Measurements from ENCODE around the gene PRKAR2B. TPM values are rescaled to one million over a fixed set of nuclear protein-coding genes. Genes with fewer than 3 reads are reported as not detected.

The PRKAR2B gene
- total RNA-seq, 4 donors from 2014 or later, result 7.1 to 22.8 (median 12.9) TPM

DNA sequence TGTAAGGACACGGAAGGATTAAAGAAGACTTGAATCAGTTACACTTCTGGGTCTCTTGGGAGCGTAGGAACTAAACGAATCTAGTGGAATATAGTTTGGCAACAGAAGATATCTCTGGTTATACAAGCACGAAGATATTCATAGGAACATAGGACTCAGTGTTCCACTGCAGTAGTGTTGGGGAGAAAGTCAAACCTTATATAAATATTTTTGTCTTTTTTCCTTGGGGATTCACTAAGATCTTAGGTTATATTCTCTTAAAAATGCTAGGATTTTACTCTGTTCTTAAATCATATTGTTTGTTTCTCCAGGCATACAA lies 21.4 kb downstream of the PRKAR2B start:
- TF ChIP-seq POLR2A (IDR thresholded peaks at IDR 0.05), result no peak
- no peak for TF ChIP-seq EP300 (IDR thresholded peaks at IDR 0.05; ENCODE audit: low read depth)
- TF ChIP-seq POLR2AphosphoS5 (IDR thresholded peaks at IDR 0.05), result no peak
- TF ChIP-seq, protein P1, sequence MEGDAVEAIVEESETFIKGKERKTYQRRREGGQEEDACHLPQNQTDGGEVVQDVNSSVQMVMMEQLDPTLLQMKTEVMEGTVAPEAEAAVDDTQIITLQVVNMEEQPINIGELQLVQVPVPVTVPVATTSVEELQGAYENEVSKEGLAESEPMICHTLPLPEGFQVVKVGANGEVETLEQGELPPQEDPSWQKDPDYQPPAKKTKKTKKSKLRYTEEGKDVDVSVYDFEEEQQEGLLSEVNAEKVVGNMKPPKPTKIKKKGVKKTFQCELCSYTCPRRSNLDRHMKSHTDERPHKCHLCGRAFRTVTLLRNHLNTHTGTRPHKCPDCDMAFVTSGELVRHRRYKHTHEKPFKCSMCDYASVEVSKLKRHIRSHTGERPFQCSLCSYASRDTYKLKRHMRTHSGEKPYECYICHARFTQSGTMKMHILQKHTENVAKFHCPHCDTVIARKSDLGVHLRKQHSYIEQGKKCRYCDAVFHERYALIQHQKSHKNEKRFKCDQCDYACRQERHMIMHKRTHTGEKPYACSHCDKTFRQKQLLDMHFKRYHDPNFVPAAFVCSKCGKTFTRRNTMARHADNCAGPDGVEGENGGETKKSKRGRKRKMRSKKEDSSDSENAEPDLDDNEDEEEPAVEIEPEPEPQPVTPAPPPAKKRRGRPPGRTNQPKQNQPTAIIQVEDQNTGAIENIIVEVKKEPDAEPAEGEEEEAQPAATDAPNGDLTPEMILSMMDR (IDR thresholded peaks at IDR 0.05), result no peak
- H3K36me3 ChIP-seq, result no peaks in the 10 kb centered on the region
- no peak overlapping the region for H3K4me3 ChIP-seq
- in situ Hi-C loops (cut with MboI; ENCODE audit: low pct_ligation_motif_present in 1 of 4, low pct_unique_long_range_greater_than_20kb in 1 of 4, low sequenced_read_pairs in 3 of 4) (no loop called here), intact Hi-C loops (cut with DNase I; ENCODE audit: low total_unique reads) (no loop called here)
- H3K4me1 ChIP-seq, result peaks cover 0 to 12% (median 0%) of the 10 kb centered on the region in 4 donors
- peak overlapping the region in 2 of 4 donors; percentile 28 to 51 for H3K27ac ChIP-seq
- whole genome bisulfite sequencing, 2 donors (ENCODE audit: low coverage in 1 of 2), result 62 to 85% methylated on average over 3 to 4 of the region's 4 CpGs
- H3K9me3 ChIP-seq, result no peaks in the 10 kb centered on the region
- no peak for DNase-seq
- H3K27me3 ChIP-seq, result no peaks in the 10 kb centered on the region

DNA sequence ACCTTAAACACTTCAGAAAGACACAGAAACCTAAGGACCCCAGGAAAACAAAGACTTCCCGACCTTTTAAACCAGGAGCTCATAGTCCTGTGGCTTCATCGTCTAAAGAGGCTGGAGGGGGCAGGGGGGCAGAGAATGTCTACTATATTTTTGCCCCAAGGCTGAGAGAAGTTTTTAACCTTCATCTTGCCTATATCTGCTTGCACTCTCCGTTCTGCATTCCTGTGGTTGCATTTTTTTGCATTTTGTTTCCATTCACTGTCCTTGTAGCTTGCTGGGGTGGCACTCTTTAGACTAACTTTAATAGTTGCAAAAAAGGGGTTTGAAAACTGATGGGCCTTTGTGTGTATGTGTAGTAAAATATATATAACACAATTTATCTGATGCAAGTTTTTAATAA lies 23.7 kb downstream of the PRKAR2B start:
- DNase-seq, result no peak
- in situ Hi-C loops (cut with MboI; ENCODE audit: low pct_ligation_motif_present in 1 of 4, low pct_unique_long_range_greater_than_20kb in 1 of 4, low sequenced_read_pairs in 3 of 4), result no loop called here
- WGBS, 2 donors (ENCODE audit: low coverage in 1 of 2), result 77 to 78% methylated on average over 3 of the region's 3 CpGs
- intact Hi-C loops (cut with DNase I; ENCODE audit: low total_unique reads), result no loop called here
- no peaks in the 10 kb centered on the region for H3K36me3 ChIP-seq
- no peaks in the 10 kb centered on the region for H3K27me3 ChIP-seq
- no peak overlapping the region for H3K4me3 ChIP-seq
- no peak overlapping the region for H3K27ac ChIP-seq
- peaks cover 0 to 12% (median 0%) of the 10 kb centered on the region in 4 donors for H3K4me1 ChIP-seq
- H3K9me3 ChIP-seq, result no peaks in the 10 kb centered on the region
- TF ChIP-seq, protein P1 (IDR thresholded peaks at IDR 0.05), result no peak
- no peak for TF ChIP-seq POLR2AphosphoS5 (IDR thresholded peaks at IDR 0.05)
- no peak for TF ChIP-seq POLR2A (IDR thresholded peaks at IDR 0.05)
- TF ChIP-seq EP300 (IDR thresholded peaks at IDR 0.05; ENCODE audit: low read depth), result no peak

DNA sequence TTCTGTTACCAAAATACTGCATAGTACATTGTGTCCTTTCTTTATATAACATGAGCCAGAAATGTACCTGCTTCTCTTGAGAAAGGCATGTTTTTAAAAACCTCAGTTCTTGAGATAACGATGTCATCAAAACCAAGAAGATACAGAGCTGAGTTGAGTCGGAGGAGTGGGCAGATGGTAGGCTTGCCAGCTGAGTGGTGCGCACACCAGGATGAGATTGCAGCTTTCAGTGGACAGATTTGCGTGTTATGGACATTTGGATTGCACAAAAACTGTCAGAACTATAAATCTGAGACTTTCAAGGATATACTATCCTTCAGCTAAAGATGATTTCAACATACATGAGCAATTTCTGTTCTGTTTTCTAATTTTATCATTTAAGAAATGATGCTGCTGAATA lies 25.0 kb downstream of the PRKAR2B start:
- Histone ChIP-seq H3K9me3 (no peaks in the 10 kb centered on the region), H3K4me1 (peaks cover 0 to 9% (median 0%) of the 10 kb centered on the region in 4 donors), H3K4me3 (no peak overlapping the region), H3K27ac (no peak overlapping the region), H3K27me3 (no peaks in the 10 kb centered on the region), H3K36me3 (no peaks in the 10 kb centered on the region)
- in situ Hi-C loops (cut with MboI; ENCODE audit: low pct_ligation_motif_present in 1 of 4, low pct_unique_long_range_greater_than_20kb in 1 of 4, low sequenced_read_pairs in 3 of 4) (no loop called here), intact Hi-C loops (cut with DNase I; ENCODE audit: low total_unique reads) (no loop called here)
- TF ChIP-seq POLR2A (IDR thresholded peaks at IDR 0.05) (no peak), POLR2AphosphoS5 (IDR thresholded peaks at IDR 0.05) (no peak), EP300 (IDR thresholded peaks at IDR 0.05; ENCODE audit: low read depth) (no peak)
- TF ChIP-seq, protein P1 (IDR thresholded peaks at IDR 0.05), result no peak
- DNase-seq, result no peak
- WGBS, 2 donors (ENCODE audit: low coverage in 1 of 2), result 80% methylated on average over 4 of the region's 4 CpGs; no CpG with 5 or more reads in 1 of the 2 donors

DNA sequence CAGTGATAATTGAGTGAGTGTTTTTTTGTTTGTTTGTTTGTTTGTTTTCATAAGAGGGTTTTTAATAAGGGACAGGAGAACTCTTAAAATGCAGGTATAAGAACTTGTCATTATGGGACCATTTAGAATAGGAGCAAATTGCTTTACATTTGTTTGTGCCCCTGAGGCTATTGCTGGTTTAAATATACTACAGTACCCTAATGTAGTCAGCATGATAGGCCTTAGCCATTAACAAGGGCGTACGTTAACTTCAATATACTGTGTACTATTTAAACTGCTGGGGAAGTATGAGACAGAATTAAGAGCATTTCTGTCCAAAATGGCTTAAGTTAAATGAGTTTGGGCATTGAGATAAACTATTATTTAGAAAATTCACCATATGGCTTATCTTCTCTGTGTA lies 26.2 kb downstream of the PRKAR2B start:
- no peak for TF ChIP-seq POLR2A (IDR thresholded peaks at IDR 0.05)
- no peak for TF ChIP-seq POLR2AphosphoS5 (IDR thresholded peaks at IDR 0.05)
- no peak for TF ChIP-seq EP300 (IDR thresholded peaks at IDR 0.05; ENCODE audit: low read depth)
- TF ChIP-seq, protein P1 (IDR thresholded peaks at IDR 0.05), result no peak
- intact Hi-C loops (cut with DNase I; ENCODE audit: low total_unique reads) (no loop called here), in situ Hi-C loops (cut with MboI; ENCODE audit: low pct_ligation_motif_present in 1 of 4, low pct_unique_long_range_greater_than_20kb in 1 of 4, low sequenced_read_pairs in 3 of 4) (no loop called here)
- Histone ChIP-seq H3K4me1 (peaks cover 0 to 9% (median 0%) of the 10 kb centered on the region in 4 donors), H3K27ac (no peak overlapping the region), H3K27me3 (no peaks in the 10 kb centered on the region), H3K36me3 (no peaks in the 10 kb centered on the region), H3K4me3 (no peak overlapping the region), H3K9me3 (no peaks in the 10 kb centered on the region)
- WGBS, 2 donors (ENCODE audit: low coverage in 1 of 2), result 50 to 86% methylated on average over 2 of the region's 2 CpGs
- no peak for DNase-seq

Measured in transverse colon (tissue), 4 donors.